Colonic mucosa (tissue), 4 donors: ENCODE data around the gene RPRD1A. TPM values are rescaled to one million over a fixed set of nuclear protein-coding genes. Genes with fewer than 3 reads are reported as not detected.
"Not testable (repeated sequence)": the region's sequence is repeated elsewhere in the genome, so short reads cannot be mapped to it uniquely, and the experiment has no call there.

Experiments used
- DNase-seq: peaks from one replicate; pipeline ENCODE4 v3.0.0-alpha.2; 2020
- H3K27ac ChIP-seq: fragments of 200-600 bp; one replicate; pipeline ENCODE4 v1.8.0; 2021
- H3K27me3 ChIP-seq: fragments of 200-600 bp; one replicate; pipeline ENCODE4 v1.8.0; 2021
- H3K36me3 ChIP-seq: fragments of 200-600 bp; one replicate; pipeline ENCODE4 v1.8.0; 2021
- H3K4me1 ChIP-seq: fragments of 200-600 bp; one replicate; pipeline ENCODE4 v1.8.0; 2021; ENCODE audit warnings: mild to moderate bottlenecking
- H3K4me3 ChIP-seq: fragments of 200-600 bp; one replicate; pipeline ENCODE4 v1.8.0; 2021
- H3K9ac ChIP-seq, 2 donors: one replicate each; pipeline ENCODE4 v1.7.0; 2013; ENCODE audit warnings: control low read depth in 2 of 2, low read depth in 2 of 2, low read length in 2 of 2
- H3K9me3 ChIP-seq: fragments of 200-600 bp; one replicate; pipeline ENCODE4 v1.8.0; 2021
- intact Hi-C: fragments of 100-400 bp; cut with DNase I; formaldehyde crosslinking; loops from one replicate; pipeline ENCODE4 v1.14.1; 2022
- total RNA-seq, 2 donors: library from RNA; stranded (reverse); fragmentation: NEBNext Ultra II Directional in 1 of 2; extraction: Animal tissue kit (Norgen Biotek cat#: 25700) in 1 of 2; gene quantifications; one replicate each; pipeline ENCODE4 v1.2.1, GENCODE V29; 2021
- TF ChIP-seq, protein P1 (sequence below): fragments of 200-600 bp; IDR thresholded peaks from one replicate; pipeline ENCODE4 v1.8.0; 2022; ENCODE audit warnings: antibody characterized with exemption, mild to moderate bottlenecking
- donor health status: healthy.
- donor health status: DM: no; HTN: no; CAD: no.
- donor health status: DM: no; HTN: no; CAD: no.

Gene RPRD1A, protein sequence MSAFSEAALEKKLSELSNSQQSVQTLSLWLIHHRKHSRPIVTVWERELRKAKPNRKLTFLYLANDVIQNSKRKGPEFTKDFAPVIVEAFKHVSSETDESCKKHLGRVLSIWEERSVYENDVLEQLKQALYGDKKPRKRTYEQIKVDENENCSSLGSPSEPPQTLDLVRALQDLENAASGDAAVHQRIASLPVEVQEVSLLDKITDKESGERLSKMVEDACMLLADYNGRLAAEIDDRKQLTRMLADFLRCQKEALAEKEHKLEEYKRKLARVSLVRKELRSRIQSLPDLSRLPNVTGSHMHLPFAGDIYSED
- total RNA-seq: 10 to 100 TPM; 39.8 TPM

DNA sequence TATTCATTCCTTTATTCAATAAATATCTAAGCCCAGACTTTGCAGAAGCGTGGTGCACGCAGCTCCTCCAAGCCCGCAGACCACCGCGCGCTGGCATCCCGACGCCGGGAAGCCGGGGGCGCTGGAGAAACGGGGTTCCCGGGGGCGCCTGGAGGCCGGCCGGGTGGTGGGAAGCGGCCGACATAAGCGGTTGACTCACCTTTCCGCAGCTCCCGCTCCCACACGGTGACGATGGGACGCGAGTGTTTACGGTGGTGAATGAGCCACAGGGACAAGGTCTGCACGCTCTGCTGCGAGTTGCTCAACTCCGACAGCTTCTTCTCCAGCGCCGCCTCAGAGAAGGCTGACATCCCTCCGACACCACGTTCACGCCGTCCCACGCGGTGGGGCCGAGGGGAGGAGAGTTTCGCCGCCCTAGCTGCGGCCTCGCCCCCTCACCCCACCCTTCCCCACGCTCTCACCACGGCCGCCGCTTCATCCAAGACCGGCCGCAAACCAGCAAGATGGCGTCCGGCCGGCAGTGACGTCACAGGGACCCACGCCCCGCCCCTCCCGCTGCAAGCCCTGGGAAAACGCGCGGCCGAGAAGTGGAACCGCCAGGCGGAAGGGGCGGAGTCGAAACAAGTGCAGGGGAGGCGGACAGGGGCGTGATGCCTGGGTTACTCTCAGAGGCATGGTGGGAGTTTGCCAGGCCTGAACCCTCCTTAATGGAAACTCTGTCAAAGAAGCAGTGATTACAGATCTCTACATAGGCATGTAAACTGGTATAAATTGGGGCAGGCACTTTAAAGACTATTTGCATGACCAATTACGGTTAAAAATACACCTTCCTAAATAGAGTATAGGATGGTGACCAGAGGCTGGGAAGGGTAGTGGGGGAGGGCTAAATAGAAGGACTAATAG lies at the start of gene RPRD1A:
RPRD1A (minus strand) TSS at position 505 of the 903 bp plus-strand sequence; CDS start at position 350, 155 bp downstream.
- H3K4me3 ChIP-seq: peak within 1 kb of the TSS; percentile 69
- intact Hi-C loops: no loop called here
- H3K9ac ChIP-seq: peak within 1 kb of the TSS; percentile 68 to 90
- H3K27me3 ChIP-seq: no peaks in the 10 kb centered on the region
- H3K4me1 ChIP-seq: no peaks in the 10 kb centered on the region
- TF ChIP-seq, protein P1, sequence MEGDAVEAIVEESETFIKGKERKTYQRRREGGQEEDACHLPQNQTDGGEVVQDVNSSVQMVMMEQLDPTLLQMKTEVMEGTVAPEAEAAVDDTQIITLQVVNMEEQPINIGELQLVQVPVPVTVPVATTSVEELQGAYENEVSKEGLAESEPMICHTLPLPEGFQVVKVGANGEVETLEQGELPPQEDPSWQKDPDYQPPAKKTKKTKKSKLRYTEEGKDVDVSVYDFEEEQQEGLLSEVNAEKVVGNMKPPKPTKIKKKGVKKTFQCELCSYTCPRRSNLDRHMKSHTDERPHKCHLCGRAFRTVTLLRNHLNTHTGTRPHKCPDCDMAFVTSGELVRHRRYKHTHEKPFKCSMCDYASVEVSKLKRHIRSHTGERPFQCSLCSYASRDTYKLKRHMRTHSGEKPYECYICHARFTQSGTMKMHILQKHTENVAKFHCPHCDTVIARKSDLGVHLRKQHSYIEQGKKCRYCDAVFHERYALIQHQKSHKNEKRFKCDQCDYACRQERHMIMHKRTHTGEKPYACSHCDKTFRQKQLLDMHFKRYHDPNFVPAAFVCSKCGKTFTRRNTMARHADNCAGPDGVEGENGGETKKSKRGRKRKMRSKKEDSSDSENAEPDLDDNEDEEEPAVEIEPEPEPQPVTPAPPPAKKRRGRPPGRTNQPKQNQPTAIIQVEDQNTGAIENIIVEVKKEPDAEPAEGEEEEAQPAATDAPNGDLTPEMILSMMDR: no peak
- no peaks in the 10 kb centered on the region for H3K9me3 ChIP-seq
- no peaks in the 10 kb centered on the region for H3K36me3 ChIP-seq
- peak; percentile 98 for DNase-seq
- peak within 1 kb of the TSS; percentile 84 for H3K27ac ChIP-seq

DNA sequence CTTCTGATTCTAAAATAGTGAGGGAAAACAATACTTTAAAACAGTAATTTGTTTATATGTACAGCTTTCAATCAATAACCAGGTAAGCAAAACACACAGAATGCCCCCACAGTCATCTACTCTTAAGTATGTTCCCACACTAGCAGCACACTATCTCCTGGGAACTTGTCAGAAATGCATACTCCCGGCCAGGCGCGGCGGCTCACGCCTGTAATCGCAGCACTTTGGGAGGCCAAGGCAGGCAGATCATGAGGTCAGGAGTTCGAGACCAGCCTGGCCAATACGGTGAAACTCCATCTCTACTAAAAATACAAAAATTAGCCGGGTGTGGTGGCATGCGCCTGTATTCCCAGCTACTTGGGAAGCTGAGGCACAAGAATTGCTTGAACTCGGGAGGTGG lies 49.4 kb upstream of the RPRD1A start:
- H3K27me3 ChIP-seq, H3K9me3 ChIP-seq, H3K4me3 ChIP-seq, H3K27ac ChIP-seq, H3K9ac ChIP-seq, H3K4me1 ChIP-seq, DNase-seq, H3K36me3 ChIP-seq, intact Hi-C loops: not testable (repeated sequence)

DNA sequence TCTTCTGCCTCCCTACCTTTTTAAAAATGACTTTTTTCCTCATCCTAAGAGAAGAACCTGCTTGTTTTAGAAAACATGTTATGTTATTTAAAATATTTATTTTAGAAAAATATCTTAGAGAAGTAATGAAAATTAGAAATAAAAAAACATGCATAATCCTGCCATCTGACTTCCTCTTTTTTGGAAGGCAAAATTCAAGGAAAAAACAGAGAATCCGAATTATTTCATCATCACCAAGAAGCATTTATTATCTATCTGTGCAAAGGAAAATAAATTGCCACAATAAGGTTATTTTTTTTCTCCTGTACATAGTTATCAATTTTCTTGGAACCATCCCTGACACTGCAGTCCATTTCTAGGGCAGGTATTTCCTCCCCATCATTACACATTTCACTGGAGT lies 47.4 kb upstream of the RPRD1A start:
- no peak overlapping the region for H3K9ac ChIP-seq
- DNase-seq: no peak
- H3K4me1 ChIP-seq: no peaks in the 10 kb centered on the region
- intact Hi-C loops: no loop called here
- no peaks in the 10 kb centered on the region for H3K27me3 ChIP-seq
- no peak overlapping the region for H3K27ac ChIP-seq
- TF ChIP-seq, protein P1: no peak
- no peak overlapping the region for H3K4me3 ChIP-seq
- H3K36me3 ChIP-seq: peaks cover 8% of the 10 kb centered on the region
- H3K9me3 ChIP-seq: no peaks in the 10 kb centered on the region

DNA sequence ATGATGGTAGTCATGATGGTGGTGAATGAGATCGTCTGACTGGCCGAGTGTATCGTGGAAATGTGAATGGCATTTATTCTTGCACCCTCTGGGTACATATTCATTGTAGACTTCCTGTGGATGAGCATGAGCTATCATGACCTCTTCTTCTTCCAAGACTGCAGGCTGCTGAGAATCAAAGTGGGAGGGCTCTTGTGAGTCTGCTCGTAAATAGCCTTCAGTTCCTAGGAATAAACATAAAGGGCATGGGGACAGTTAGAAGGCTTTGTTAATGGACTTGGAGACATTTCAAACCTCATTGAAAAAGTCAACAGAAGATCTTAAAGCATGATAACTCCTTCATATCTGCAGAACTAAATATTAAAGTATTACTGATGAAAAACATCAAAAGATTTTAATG lies 46.9 kb upstream of the RPRD1A start:
- no peaks in the 10 kb centered on the region for H3K9me3 ChIP-seq
- intact Hi-C loops: no loop called here
- H3K4me3 ChIP-seq: no peak overlapping the region
- TF ChIP-seq, protein P1: no peak
- H3K27me3 ChIP-seq: no peaks in the 10 kb centered on the region
- H3K9ac ChIP-seq: no peak overlapping the region
- no peaks in the 10 kb centered on the region for H3K4me1 ChIP-seq
- H3K36me3 ChIP-seq: peaks cover 8% of the 10 kb centered on the region
- H3K27ac ChIP-seq: no peak overlapping the region
- no peak for DNase-seq

DNA sequence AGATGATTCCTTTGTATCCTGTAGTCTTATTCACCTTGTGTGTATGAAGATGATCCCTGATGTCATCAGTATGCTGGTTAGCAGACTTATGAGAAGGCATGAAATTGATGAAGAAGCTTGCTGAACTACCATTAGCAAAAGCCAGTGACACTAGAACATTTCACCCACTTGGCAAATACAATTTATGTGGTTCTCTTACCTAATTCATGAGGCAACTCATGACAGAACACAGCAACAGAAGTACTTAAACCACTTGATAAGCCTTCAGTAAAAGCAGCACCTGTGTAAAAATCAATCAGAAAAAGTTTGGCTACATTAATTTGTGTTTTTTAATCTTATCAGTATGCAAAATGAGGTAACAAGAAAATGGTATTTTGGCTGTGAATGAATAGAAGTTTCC lies 44.9 kb upstream of the RPRD1A start:
- no peak for DNase-seq
- Histone ChIP-seq H3K9me3 (no peaks in the 10 kb centered on the region), H3K4me3 (no peak overlapping the region), H3K9ac (no peak overlapping the region), H3K27ac (no peak overlapping the region), H3K27me3 (no peaks in the 10 kb centered on the region), H3K4me1 (no peaks in the 10 kb centered on the region), H3K36me3 (peaks cover 8% of the 10 kb centered on the region)
- intact Hi-C loops: no loop called here
- TF ChIP-seq, protein P1: no peak
